ENCODE measurements around the gene ICAM5. TPM values are rescaled to one million over a fixed set of nuclear protein-coding genes. Genes with fewer than 3 reads are reported as not detected.

The ICAM5 gene
- total and polyA plus RNA-seq, 9 of the 15 experiments (the other 6 are each of a cell fraction or from before 2014, with no cell fraction given): 0.10 to 114 (median 13.7) TPM

DNA sequence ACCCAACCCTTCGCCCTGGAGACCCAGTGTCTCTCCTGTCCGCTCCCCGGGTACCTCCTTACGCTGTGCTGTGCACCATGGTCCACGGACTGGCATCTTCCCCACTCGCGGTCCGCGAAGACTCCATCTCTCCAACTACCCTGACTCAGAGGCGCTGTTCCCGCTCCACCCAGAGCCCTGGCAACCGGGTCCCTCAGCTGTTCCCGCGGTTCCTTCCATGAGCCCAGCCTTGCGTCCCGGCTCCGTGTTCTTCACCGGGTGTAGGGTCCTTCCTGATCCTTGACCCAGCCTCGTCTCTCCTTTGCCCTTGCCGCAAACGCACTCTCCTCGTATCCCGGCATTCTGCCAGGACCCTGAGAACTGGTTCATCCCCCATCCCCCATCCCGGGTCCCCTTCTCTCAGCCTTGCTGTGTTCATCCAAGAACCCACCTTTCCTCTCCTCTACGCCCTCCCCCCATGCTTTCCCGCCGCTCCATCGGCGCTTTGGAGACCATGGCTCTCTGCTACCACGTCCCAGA is 664 bp downstream of the ICAM5 start (continued):
- TF ChIP-seq CHD4 (IDR thresholded peaks at IDR 0.05; ENCODE audit: insufficient read depth, insufficient replicate concordance, low read depth, low read length, poor library complexity, severe bottlenecking) (no peak), RFX1 (IDR thresholded peaks at IDR 0.05) (no peak), CBFB (CRISPR knock-in tag; IDR thresholded peaks at IDR 0.05) (peak; percentile 5; the same call in 1 of the 2 replicates), TRIM24 (IDR thresholded peaks at IDR 0.05) (no peak), ZNF134 (CRISPR knock-in tag; conservative IDR thresholded peaks at IDR 0.05) (no peak), RBBP5 (IDR thresholded peaks at IDR 0.05; ENCODE audit: borderline replicate concordance, insufficient read depth, low read length, poor library complexity, severe bottlenecking) (peak; percentile 68), IRF2 (CRISPR knock-in tag; IDR thresholded peaks at IDR 0.05) (no peak), SNRNP70 (optimal IDR thresholded peaks at IDR 0.05; ENCODE audit: low read depth, low read length) (no peak), MEF2A (IDR thresholded peaks at IDR 0.05; ENCODE audit: control insufficient read depth, low read depth, low read length) (no peak), POLR3G (IDR thresholded peaks at IDR 0.05; ENCODE audit: extremely low read depth, insufficient read length, insufficient replicate concordance) (no peak), RAD51 (IDR thresholded peaks at IDR 0.05; ENCODE audit: borderline replicate concordance, low read depth) (no peak), JUNB (CRISPR knock-in tag; conservative IDR thresholded peaks at IDR 0.05) (no peak), TAF15 (IDR thresholded peaks at IDR 0.05; ENCODE audit: low read depth, low read length) (0 out of 2 replicates have a peak, but pooled peaks have one; percentile 28), SMAD1 (IDR thresholded peaks at IDR 0.05; ENCODE audit: low read depth, low read length, partially characterized antibody) (peak; percentile 42), BRCA1 (IDR thresholded peaks at IDR 0.05) (no peak), BRCA1 (CRISPR knock-in tag; IDR thresholded peaks at IDR 0.05) (peak; percentile 3; the same call in 1 of the 2 replicates), ZNF23 (CRISPR knock-in tag; IDR thresholded peaks at IDR 0.05) (no peak), FOS (IDR thresholded peaks at IDR 0.05; ENCODE audit: extremely low read depth, insufficient read length) (no peak), ZNF212 (CRISPR knock-in tag; IDR thresholded peaks at IDR 0.05) (no peak), HNRNPL (IDR thresholded peaks at IDR 0.05; ENCODE audit: low read depth, low read length) (no peak), SAP30 (IDR thresholded peaks at IDR 0.05; ENCODE audit: borderline replicate concordance, insufficient read depth, low read depth, low read length, poor library complexity, severe bottlenecking) (peak; percentile 12)
- TF ChIP-seq, protein P1, sequence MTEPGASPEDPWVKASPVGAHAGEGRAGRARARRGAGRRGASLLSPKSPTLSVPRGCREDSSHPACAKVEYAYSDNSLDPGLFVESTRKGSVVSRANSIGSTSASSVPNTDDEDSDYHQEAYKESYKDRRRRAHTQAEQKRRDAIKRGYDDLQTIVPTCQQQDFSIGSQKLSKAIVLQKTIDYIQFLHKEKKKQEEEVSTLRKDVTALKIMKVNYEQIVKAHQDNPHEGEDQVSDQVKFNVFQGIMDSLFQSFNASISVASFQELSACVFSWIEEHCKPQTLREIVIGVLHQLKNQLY (CRISPR knock-in tag; conservative IDR thresholded peaks at IDR 0.05): no peak
- TF ChIP-seq, protein P2, sequence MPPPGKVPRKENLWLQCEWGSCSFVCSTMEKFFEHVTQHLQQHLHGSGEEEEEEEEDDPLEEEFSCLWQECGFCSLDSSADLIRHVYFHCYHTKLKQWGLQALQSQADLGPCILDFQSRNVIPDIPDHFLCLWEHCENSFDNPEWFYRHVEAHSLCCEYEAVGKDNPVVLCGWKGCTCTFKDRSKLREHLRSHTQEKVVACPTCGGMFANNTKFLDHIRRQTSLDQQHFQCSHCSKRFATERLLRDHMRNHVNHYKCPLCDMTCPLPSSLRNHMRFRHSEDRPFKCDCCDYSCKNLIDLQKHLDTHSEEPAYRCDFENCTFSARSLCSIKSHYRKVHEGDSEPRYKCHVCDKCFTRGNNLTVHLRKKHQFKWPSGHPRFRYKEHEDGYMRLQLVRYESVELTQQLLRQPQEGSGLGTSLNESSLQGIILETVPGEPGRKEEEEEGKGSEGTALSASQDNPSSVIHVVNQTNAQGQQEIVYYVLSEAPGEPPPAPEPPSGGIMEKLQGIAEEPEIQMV (tag; conservative IDR thresholded peaks at IDR 0.05; ENCODE audit: low read depth): no peak
- TF ChIP-seq, protein P3, sequence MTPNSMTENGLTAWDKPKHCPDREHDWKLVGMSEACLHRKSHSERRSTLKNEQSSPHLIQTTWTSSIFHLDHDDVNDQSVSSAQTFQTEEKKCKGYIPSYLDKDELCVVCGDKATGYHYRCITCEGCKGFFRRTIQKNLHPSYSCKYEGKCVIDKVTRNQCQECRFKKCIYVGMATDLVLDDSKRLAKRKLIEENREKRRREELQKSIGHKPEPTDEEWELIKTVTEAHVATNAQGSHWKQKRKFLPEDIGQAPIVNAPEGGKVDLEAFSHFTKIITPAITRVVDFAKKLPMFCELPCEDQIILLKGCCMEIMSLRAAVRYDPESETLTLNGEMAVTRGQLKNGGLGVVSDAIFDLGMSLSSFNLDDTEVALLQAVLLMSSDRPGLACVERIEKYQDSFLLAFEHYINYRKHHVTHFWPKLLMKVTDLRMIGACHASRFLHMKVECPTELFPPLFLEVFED (CRISPR knock-in tag; conservative IDR thresholded peaks at IDR 0.05): no peak
- TF ChIP-seq, protein P4, sequence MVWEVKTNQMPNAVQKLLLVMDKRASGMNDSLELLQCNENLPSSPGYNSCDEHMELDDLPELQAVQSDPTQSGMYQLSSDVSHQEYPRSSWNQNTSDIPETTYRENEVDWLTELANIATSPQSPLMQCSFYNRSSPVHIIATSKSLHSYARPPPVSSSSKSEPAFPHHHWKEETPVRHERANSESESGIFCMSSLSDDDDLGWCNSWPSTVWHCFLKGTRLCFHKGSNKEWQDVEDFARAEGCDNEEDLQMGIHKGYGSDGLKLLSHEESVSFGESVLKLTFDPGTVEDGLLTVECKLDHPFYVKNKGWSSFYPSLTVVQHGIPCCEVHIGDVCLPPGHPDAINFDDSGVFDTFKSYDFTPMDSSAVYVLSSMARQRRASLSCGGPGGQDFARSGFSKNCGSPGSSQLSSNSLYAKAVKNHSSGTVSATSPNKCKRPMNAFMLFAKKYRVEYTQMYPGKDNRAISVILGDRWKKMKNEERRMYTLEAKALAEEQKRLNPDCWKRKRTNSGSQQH (CRISPR knock-in tag; IDR thresholded peaks at IDR 0.05): no peak

All from K562 (cell line).